H9 (cell line): Measurements from ENCODE around the gene PEX14. TPM values are rescaled to one million over a fixed set of nuclear protein-coding genes. Genes with fewer than 3 reads are reported as not detected.

Experiments
- DNase-seq: peaks from one replicate; pipeline ENCODE4 v3.0.0-alpha.2; 2017
- H2AFZ ChIP-seq: one replicate; pipeline ENCODE4 v1.6.1; 2013; ENCODE audit warnings: mild to moderate bottlenecking, low read length, control low read depth, moderate library complexity
- H2AK5ac ChIP-seq: 2 replicates; pipeline ENCODE4 v1.6.1; 2013; ENCODE audit warnings: low read length, control low read depth, mixed read lengths; ENCODE audit not compliant: insufficient read length
- H2BK120ac ChIP-seq: one replicate; pipeline ENCODE4 v1.6.1; 2013; ENCODE audit warnings: low read depth, mild to moderate bottlenecking, low read length, control low read depth, inconsistent platforms; ENCODE audit not compliant: poor library complexity, severe bottlenecking
- H2BK12ac ChIP-seq: 2 replicates; pipeline ENCODE4 v1.6.1; 2013; ENCODE audit warnings: low read length, control low read depth, mixed read lengths, low read depth; ENCODE audit not compliant: insufficient read length
- H2BK15ac ChIP-seq: 2 replicates; pipeline ENCODE4 v1.6.1; 2013; ENCODE audit warnings: low read depth, low read length, control low read depth
- H2BK20ac ChIP-seq: one replicate; pipeline ENCODE4 v1.6.1; 2013; ENCODE audit warnings: low read depth, mild to moderate bottlenecking, low read length, control low read depth, inconsistent platforms; ENCODE audit not compliant: poor library complexity, severe bottlenecking
- H2BK5ac ChIP-seq: 2 replicates; pipeline ENCODE4 v1.6.1; 2013; ENCODE audit warnings: low read length, control low read depth, mixed read lengths; ENCODE audit not compliant: insufficient read length
- H3K14ac ChIP-seq: 2 replicates; pipeline ENCODE4 v1.6.1; 2013; ENCODE audit warnings: low read length, control low read depth; ENCODE audit not compliant: insufficient read depth
- H3K18ac ChIP-seq: 2 replicates; pipeline ENCODE4 v1.6.1; 2013; ENCODE audit warnings: low read depth, mild to moderate bottlenecking, mixed read lengths, low read length, control low read depth; ENCODE audit not compliant: insufficient read length
- H3K23ac ChIP-seq: 2 replicates; pipeline ENCODE4 v1.6.1; 2013; ENCODE audit warnings: low read length, control low read depth, mixed read lengths, low read depth; ENCODE audit not compliant: insufficient read length
- H3K23me2 ChIP-seq: 2 replicates; pipeline ENCODE4 v1.6.1; 2013; ENCODE audit warnings: low read depth, mild to moderate bottlenecking, mixed read lengths, low read length, control low read depth; ENCODE audit not compliant: insufficient read length, poor library complexity, severe bottlenecking
- H3K27ac ChIP-seq: 2 replicates; pipeline ENCODE4 v1.5.1; 2013; ENCODE audit warnings: low read length, control low read depth, mixed read lengths, low read depth; ENCODE audit not compliant: insufficient read length
- H3K27me3 ChIP-seq: 2 replicates; pipeline ENCODE4 v1.6.1; 2013; ENCODE audit warnings: low read length, control low read depth, inconsistent platforms; ENCODE audit not compliant: insufficient read depth
- H3K4ac ChIP-seq: 2 replicates; pipeline ENCODE4 v1.6.1; 2013; ENCODE audit warnings: low read depth, mild to moderate bottlenecking, control low read depth, inconsistent platforms, low read length, moderate library complexity
- H3K4me1 ChIP-seq: 2 replicates; pipeline ENCODE4 v1.6.1; 2013; ENCODE audit warnings: low read length, control low read depth, inconsistent platforms; ENCODE audit not compliant: insufficient read depth
- H3K4me2 ChIP-seq: 2 replicates; pipeline ENCODE4 v1.6.1; 2013; ENCODE audit warnings: low read length, control low read depth, mixed read lengths; ENCODE audit not compliant: insufficient read length, insufficient read depth
- H3K56ac ChIP-seq: 2 replicates; pipeline ENCODE4 v1.6.1; 2013; ENCODE audit warnings: low read depth, mild to moderate bottlenecking, mixed read lengths, low read length, control low read depth; ENCODE audit not compliant: insufficient read length
- H3K79me1 ChIP-seq: 2 replicates; pipeline ENCODE4 v1.6.1; 2013; ENCODE audit warnings: low read depth, mild to moderate bottlenecking, moderate library complexity, low read length, control low read depth, inconsistent platforms; ENCODE audit not compliant: insufficient read depth, poor library complexity, severe bottlenecking
- H3K79me2 ChIP-seq: 2 replicates; pipeline ENCODE4 v1.6.1; 2013; ENCODE audit warnings: low read length, control low read depth, inconsistent platforms; ENCODE audit not compliant: insufficient read depth
- H3K9ac ChIP-seq: 2 replicates; pipeline ENCODE4 v1.6.1; 2013; ENCODE audit warnings: low read length, control low read depth, mixed read lengths; ENCODE audit not compliant: insufficient read length; ENCODE audit errors: extremely low read depth
- H3K9me3 ChIP-seq: one replicate; pipeline ENCODE4 v1.6.1; 2013; ENCODE audit warnings: low read depth, low read length, inconsistent platforms; ENCODE audit not compliant: control insufficient read depth
- H3T11ph ChIP-seq: one replicate; pipeline ENCODE4 v1.6.1; 2013; ENCODE audit warnings: mild to moderate bottlenecking, low read length, control low read depth, inconsistent platforms
- H4K20me1 ChIP-seq: one replicate; pipeline ENCODE4 v1.6.1; 2013; ENCODE audit not compliant: control insufficient read depth, insufficient read length, insufficient read depth
- H4K5ac ChIP-seq: 2 replicates; pipeline ENCODE4 v1.6.1; 2013; ENCODE audit warnings: low read depth, mild to moderate bottlenecking, mixed read lengths, low read length, control low read depth; ENCODE audit not compliant: insufficient read length
- H4K8ac ChIP-seq: replicated peaks from 2 replicates; pipeline ENCODE4 v1.6.1; 2013; ENCODE audit warnings: low read length, control low read depth, mixed read lengths, low read depth; ENCODE audit not compliant: insufficient read length
- H4K91ac ChIP-seq: 2 replicates; pipeline ENCODE4 v1.6.1; 2013; ENCODE audit warnings: low read depth, mild to moderate bottlenecking, moderate library complexity, mixed read lengths, low read length, control low read depth; ENCODE audit not compliant: insufficient read length
- H3K27ac Mint-ChIP-seq, 3 experiments: 2 replicates in 2 of 3; 3 replicates in 1 of 3; pipeline ENCODE4 v1.8.0; 2020 to 2021; ENCODE audit warnings: mixed read lengths in 3 of 3, mild to moderate bottlenecking in 1 of 3, moderate library complexity in 1 of 3
- H3K27me3 Mint-ChIP-seq: 2 replicates; pipeline ENCODE4 v1.8.0; 2021; ENCODE audit warnings: low read depth, mild to moderate bottlenecking, moderate library complexity, mixed read lengths
- H3K36me3 Mint-ChIP-seq, 3 experiments: 2 replicates in 2 of 3; 3 replicates in 1 of 3; pipeline ENCODE4 v1.8.0; 2020 to 2021; ENCODE audit warnings: low read depth in 3 of 3, mixed read lengths in 3 of 3; ENCODE audit not compliant: insufficient read depth in 1 of 3
- H3K4me1 Mint-ChIP-seq, 2 experiments: 2 replicates each; pipeline ENCODE4 v1.8.0; 2020; ENCODE audit warnings: mixed read lengths in 2 of 2
- H3K4me3 Mint-ChIP-seq, 2 experiments: 2 replicates in 1 of 2; 3 replicates in 1 of 2; pipeline ENCODE4 v1.8.0; 2020 to 2021; ENCODE audit warnings: mild to moderate bottlenecking in 2 of 2, mixed read lengths in 2 of 2, moderate library complexity in 1 of 2
- H3K9me3 Mint-ChIP-seq, 2 experiments: 2 replicates in 1 of 2; 3 replicates in 1 of 2; pipeline ENCODE4 v1.8.0; 2020; ENCODE audit warnings: mild to moderate bottlenecking in 2 of 2, mixed read lengths in 2 of 2, moderate library complexity in 1 of 2
- CTCF ChIP-seq: fragments of 200-600 bp; sonication (generic); conservative IDR thresholded peaks from 3 replicates; pipeline ENCODE4 v1.8.0; 2021; ENCODE audit warnings: antibody characterized with exemption, mild to moderate bottlenecking
- WGBS: extraction: QIAGEN DNeasy Blood & Tissue Kit; methylation state at CpG from one replicate; pipeline ENCODE4 v1.1.7; 2013; ENCODE audit warnings: missing lambda C conversion rate, low lambda C conversion rate, mixed read lengths; ENCODE audit not compliant: insufficient read length; ENCODE audit errors: extremely low coverage; 5-methylcytosine and 5-hydroxymethylcytosine counted together
- total RNA-seq: library from RNA; stranded (reverse); gene quantifications from 2 replicates; pipeline ENCODE4 v1.2.1, GENCODE V29; 2021

The PEX14 gene
- total RNA-seq, 1 experiment from 2014 or later: 23.9 TPM

DNA sequence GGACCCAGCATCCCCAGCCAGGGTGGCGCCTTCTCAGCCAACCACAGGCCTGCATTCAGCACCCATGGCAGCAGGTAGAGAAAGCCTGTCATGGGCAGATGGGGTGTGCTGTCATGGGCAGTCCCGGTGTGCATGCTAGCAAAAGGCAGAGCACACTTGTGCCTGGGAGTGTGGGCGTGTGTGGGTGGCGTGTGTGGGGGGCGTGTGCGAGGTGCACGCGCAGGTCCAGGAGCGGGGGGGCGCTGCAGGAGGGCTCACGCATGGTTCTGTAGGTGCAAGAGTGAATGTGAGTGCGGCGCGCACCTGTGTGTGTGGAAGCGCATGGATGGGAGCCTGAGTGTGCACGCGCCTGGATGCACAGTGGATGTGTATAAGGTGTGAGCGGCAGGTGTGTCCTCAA lies 184.5 kb downstream of the PEX14 start:
- H3K4ac ChIP-seq: no peak overlapping the region
- H2BK15ac ChIP-seq: no peak overlapping the region
- H3K4me2 ChIP-seq: no peak overlapping the region
- no peak overlapping the region for H3K9ac ChIP-seq
- no peaks in the 10 kb centered on the region for H3K27me3 ChIP-seq
- H4K91ac ChIP-seq: no peak overlapping the region
- H3K18ac ChIP-seq: no peak overlapping the region
- H3K4me3 Mint-ChIP-seq: no peak overlapping the region
- no peak for TF ChIP-seq CTCF
- H3K23me2 ChIP-seq: no peaks in the 10 kb centered on the region
- no peak overlapping the region for H3K56ac ChIP-seq
- H4K5ac ChIP-seq: no peak overlapping the region
- H3K27ac ChIP-seq: no peak overlapping the region
- no peaks in the 10 kb centered on the region for H3K36me3 Mint-ChIP-seq
- H2BK20ac ChIP-seq: no peak overlapping the region
- no peak overlapping the region for H2AFZ ChIP-seq
- no CpG with 5 or more reads among the region's 18 CpGs for WGBS
- H3K27me3 Mint-ChIP-seq: no peaks in the 10 kb centered on the region
- H3K79me1 ChIP-seq: no peaks in the 10 kb centered on the region
- no peak overlapping the region for H2AK5ac ChIP-seq
- H3K23ac ChIP-seq: no peak overlapping the region
- H3K4me1 ChIP-seq: no peaks in the 10 kb centered on the region
- H2BK5ac ChIP-seq: no peak overlapping the region
- H3K27ac Mint-ChIP-seq: no peak overlapping the region
- H3K14ac ChIP-seq: no peak overlapping the region; the same call in 1 of the 2 replicates
- no peaks in the 10 kb centered on the region for H3K9me3 ChIP-seq
- no peaks in the 10 kb centered on the region for H3K9me3 Mint-ChIP-seq
- H4K20me1 ChIP-seq: no peaks in the 10 kb centered on the region
- no peak for DNase-seq
- H2BK120ac ChIP-seq: no peak overlapping the region
- H3K4me1 Mint-ChIP-seq: peaks cover 6 to 14% of the 10 kb centered on the region in 2 experiments
- H4K8ac ChIP-seq: no peak overlapping the region
- no peaks in the 10 kb centered on the region for H3K79me2 ChIP-seq
- no peak overlapping the region for H3T11ph ChIP-seq
- no peak overlapping the region for H2BK12ac ChIP-seq
